ENCODE results near the gene SLC35B2. TPM values are rescaled to one million over a fixed set of nuclear protein-coding genes. Genes with fewer than 3 reads are reported as not detected.

Gene SLC35B2
- total RNA-seq, 1 donor from 2014 or later = 71.8 TPM

GRCh38 chr6:44254191-44255104 is 2.9 kb downstream of the SLC35B2 start:
- TF ChIP-seq CTCF (IDR thresholded peaks at IDR 0.05; ENCODE audit: partially characterized antibody, unreplicated experiment) = no peak
- Mint-ChIP-seq H3K27me3 (ENCODE audit: unreplicated experiment) (peaks cover 12% of the 10 kb centered on the region), H3K4me1 (ENCODE audit: low read depth, unreplicated experiment) (peaks cover 34% of the 10 kb centered on the region), H3K9me3 (ENCODE audit: unreplicated experiment) (peaks cover 16% of the 10 kb centered on the region), H3K27ac (ENCODE audit: unreplicated experiment) (peak overlapping the region; percentile 64), H3K36me3 (ENCODE audit: unreplicated experiment) (peaks cover 11% of the 10 kb centered on the region), H3K4me3 (ENCODE audit: unreplicated experiment) (peak overlapping the region; percentile 100)
- no peak for DNase-seq

GRCh38 chr6:44253307-44254101 is 3.8 kb downstream of the SLC35B2 start:
- peak; percentile 50 for TF ChIP-seq CTCF (IDR thresholded peaks at IDR 0.05; ENCODE audit: partially characterized antibody, unreplicated experiment)
- Mint-ChIP-seq H3K4me3 (ENCODE audit: unreplicated experiment) (peak overlapping the region; percentile 63), H3K36me3 (ENCODE audit: unreplicated experiment) (peaks cover 14% of the 10 kb centered on the region), H3K27me3 (ENCODE audit: unreplicated experiment) (peaks cover 14% of the 10 kb centered on the region), H3K27ac (ENCODE audit: unreplicated experiment) (no peak overlapping the region), H3K9me3 (ENCODE audit: unreplicated experiment) (peaks cover 19% of the 10 kb centered on the region), H3K4me1 (ENCODE audit: low read depth, unreplicated experiment) (peaks cover 41% of the 10 kb centered on the region)
- peak; percentile 75 for DNase-seq

GRCh38 chr6:44251576-44252524 is 5.5 kb downstream of the SLC35B2 start:
- peak overlapping the region; percentile 29 for H3K27ac Mint-ChIP-seq (ENCODE audit: unreplicated experiment)
- peak overlapping the region; percentile 60 for H3K4me3 Mint-ChIP-seq (ENCODE audit: unreplicated experiment)
- TF ChIP-seq CTCF (IDR thresholded peaks at IDR 0.05; ENCODE audit: partially characterized antibody, unreplicated experiment) = no peak

GRCh38 chr6:44250718-44251123 is 6.6 kb downstream of the SLC35B2 start:
- peaks cover 17% of the 10 kb centered on the region for H3K27me3 Mint-ChIP-seq (ENCODE audit: unreplicated experiment)
- H3K4me3 Mint-ChIP-seq (ENCODE audit: unreplicated experiment) = no peak overlapping the region
- no peak overlapping the region for H3K27ac Mint-ChIP-seq (ENCODE audit: unreplicated experiment)
- H3K36me3 Mint-ChIP-seq (ENCODE audit: unreplicated experiment) = peaks cover 16% of the 10 kb centered on the region
- H3K9me3 Mint-ChIP-seq (ENCODE audit: unreplicated experiment) = peaks cover 23% of the 10 kb centered on the region
- TF ChIP-seq CTCF (IDR thresholded peaks at IDR 0.05; ENCODE audit: partially characterized antibody, unreplicated experiment) = no peak
- H3K4me1 Mint-ChIP-seq (ENCODE audit: low read depth, unreplicated experiment) = peaks cover 33% of the 10 kb centered on the region
- DNase-seq = no peak

More at GRCh38 chr6:44251576-44252524, 5.5 kb downstream of the SLC35B2 start:
- Mint-ChIP-seq H3K36me3 (ENCODE audit: unreplicated experiment) (peaks cover 16% of the 10 kb centered on the region), H3K9me3 (ENCODE audit: unreplicated experiment) (peaks cover 23% of the 10 kb centered on the region), H3K27me3 (ENCODE audit: unreplicated experiment) (peaks cover 17% of the 10 kb centered on the region), H3K4me1 (ENCODE audit: low read depth, unreplicated experiment) (peaks cover 37% of the 10 kb centered on the region)
- DNase-seq = no peak

Measured in glutamatergic neuron (in vitro differentiated cells).